HCT116 (cell line): ENCODE results near the gene SORT1.

Experiments
- CBX3 ChIP-seq: IDR thresholded peaks from 2 replicates; pipeline ENCODE4 v1.6.1; 2012; ENCODE audit warnings: low read depth
- CEBPB ChIP-seq: IDR thresholded peaks from 2 replicates; pipeline ENCODE4 v1.6.1; 2012; ENCODE audit warnings: low read depth
- EZH2 ChIP-seq: fragments of 200-600 bp; sonication (generic); IDR thresholded peaks from 2 replicates; pipeline ENCODE4 v1.6.1; 2017; ENCODE audit warnings: antibody characterized with exemption, mixed run types
- POLR2A ChIP-seq: IDR thresholded peaks from 2 replicates; pipeline ENCODE4 v1.7.0; 2011; ENCODE audit warnings: borderline replicate concordance; ENCODE audit not compliant: insufficient read depth, insufficient read length; ENCODE audit errors: extremely low read depth
- POLR2AphosphoS5 ChIP-seq: IDR thresholded peaks from 2 replicates; pipeline ENCODE4 v1.6.1; 2011; ENCODE audit warnings: mild to moderate bottlenecking, low read depth, low read length, moderate library complexity
- SIN3A ChIP-seq: IDR thresholded peaks from 2 replicates; pipeline ENCODE4 v1.6.1; 2012; ENCODE audit warnings: low read depth
- SP1 ChIP-seq: IDR thresholded peaks from 2 replicates; pipeline ENCODE4 v1.6.1; 2012; ENCODE audit warnings: low read depth
- SRF ChIP-seq: IDR thresholded peaks from 2 replicates; pipeline ENCODE4 v1.6.1; 2012; ENCODE audit warnings: low read depth
- TCF7L2 ChIP-seq: IDR thresholded peaks from 2 replicates; pipeline ENCODE4 v1.7.0; 2011; ENCODE audit warnings: borderline replicate concordance, inconsistent platforms; ENCODE audit not compliant: insufficient read depth, insufficient read length; ENCODE audit errors: extremely low read depth
- YY1 ChIP-seq: IDR thresholded peaks from 2 replicates; pipeline ENCODE4 v1.6.1; 2011; ENCODE audit warnings: low read length, low read depth, moderate library complexity, mild to moderate bottlenecking; ENCODE audit not compliant: insufficient replicate concordance; ENCODE audit errors: extremely low read depth
- ZNF274 ChIP-seq: fragments of 200-500 bp; sonication (Bioruptor generic); IDR thresholded peaks from 2 replicates; pipeline ENCODE4 v1.6.1; 2014; ENCODE audit warnings: mild to moderate bottlenecking, low read depth, low read length, inconsistent platforms
- TF ChIP-seq, protein P1 (sequence below), 3 experiments: fragments of 200-600 bp in 1 of 3; sonication (generic) in 1 of 3; IDR thresholded peaks in 2 of 3; conservative IDR thresholded peaks in 1 of 3; 2 replicates each; pipeline ENCODE4 v1.5.1; 2012 to 2017; ENCODE audit warnings: low read depth in 2 of 3, low read length in 2 of 3, antibody characterized with exemption in 1 of 3, borderline replicate concordance in 1 of 3, control low read depth in 1 of 3, mild to moderate bottlenecking in 1 of 3, mixed read lengths in 1 of 3, mixed run types in 1 of 3, moderate library complexity in 1 of 3; ENCODE audit not compliant: insufficient read depth in 1 of 3
- TF ChIP-seq, protein P2 (sequence below): IDR thresholded peaks from 2 replicates; pipeline ENCODE4 v1.6.1; 2012; ENCODE audit warnings: low read depth
- TF ChIP-seq, protein P3 (sequence below): IDR thresholded peaks from 2 replicates; pipeline ENCODE4 v1.6.1; 2012

DNA sequence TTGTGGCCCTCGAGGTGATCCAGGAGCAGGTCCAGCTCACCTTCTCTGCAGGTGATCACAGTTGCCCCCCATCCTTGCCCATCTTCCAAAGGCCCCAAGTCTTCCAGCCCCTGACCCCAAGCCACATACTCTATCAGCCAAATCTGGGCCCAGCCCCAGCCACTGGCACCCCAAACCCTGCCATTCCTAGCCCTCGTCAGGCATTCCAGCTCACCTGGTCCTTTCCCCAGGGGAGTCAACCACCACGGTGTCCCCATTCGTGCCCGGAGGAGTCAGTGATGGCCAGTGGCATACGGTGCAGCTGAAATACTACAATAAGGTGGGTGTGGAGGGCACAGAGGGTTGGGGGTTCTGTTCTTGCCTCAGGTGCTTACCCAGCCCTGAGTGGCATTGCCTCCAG lies 136.1 kb downstream of the SORT1 start:
- TF ChIP-seq, protein P1, sequence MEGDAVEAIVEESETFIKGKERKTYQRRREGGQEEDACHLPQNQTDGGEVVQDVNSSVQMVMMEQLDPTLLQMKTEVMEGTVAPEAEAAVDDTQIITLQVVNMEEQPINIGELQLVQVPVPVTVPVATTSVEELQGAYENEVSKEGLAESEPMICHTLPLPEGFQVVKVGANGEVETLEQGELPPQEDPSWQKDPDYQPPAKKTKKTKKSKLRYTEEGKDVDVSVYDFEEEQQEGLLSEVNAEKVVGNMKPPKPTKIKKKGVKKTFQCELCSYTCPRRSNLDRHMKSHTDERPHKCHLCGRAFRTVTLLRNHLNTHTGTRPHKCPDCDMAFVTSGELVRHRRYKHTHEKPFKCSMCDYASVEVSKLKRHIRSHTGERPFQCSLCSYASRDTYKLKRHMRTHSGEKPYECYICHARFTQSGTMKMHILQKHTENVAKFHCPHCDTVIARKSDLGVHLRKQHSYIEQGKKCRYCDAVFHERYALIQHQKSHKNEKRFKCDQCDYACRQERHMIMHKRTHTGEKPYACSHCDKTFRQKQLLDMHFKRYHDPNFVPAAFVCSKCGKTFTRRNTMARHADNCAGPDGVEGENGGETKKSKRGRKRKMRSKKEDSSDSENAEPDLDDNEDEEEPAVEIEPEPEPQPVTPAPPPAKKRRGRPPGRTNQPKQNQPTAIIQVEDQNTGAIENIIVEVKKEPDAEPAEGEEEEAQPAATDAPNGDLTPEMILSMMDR (IDR thresholded peaks at IDR 0.05 in 2 of 3, conservative IDR thresholded peaks at IDR 0.05 in 1 of 3; ENCODE audit: borderline replicate concordance in 1 of 3, insufficient read depth in 1 of 3, low read depth in 2 of 3, low read length in 2 of 3), result no peak
- no peak for TF ChIP-seq CEBPB
- TF ChIP-seq ZNF274, result no peak
- no peak for TF ChIP-seq POLR2AphosphoS5
- TF ChIP-seq, protein P2, sequence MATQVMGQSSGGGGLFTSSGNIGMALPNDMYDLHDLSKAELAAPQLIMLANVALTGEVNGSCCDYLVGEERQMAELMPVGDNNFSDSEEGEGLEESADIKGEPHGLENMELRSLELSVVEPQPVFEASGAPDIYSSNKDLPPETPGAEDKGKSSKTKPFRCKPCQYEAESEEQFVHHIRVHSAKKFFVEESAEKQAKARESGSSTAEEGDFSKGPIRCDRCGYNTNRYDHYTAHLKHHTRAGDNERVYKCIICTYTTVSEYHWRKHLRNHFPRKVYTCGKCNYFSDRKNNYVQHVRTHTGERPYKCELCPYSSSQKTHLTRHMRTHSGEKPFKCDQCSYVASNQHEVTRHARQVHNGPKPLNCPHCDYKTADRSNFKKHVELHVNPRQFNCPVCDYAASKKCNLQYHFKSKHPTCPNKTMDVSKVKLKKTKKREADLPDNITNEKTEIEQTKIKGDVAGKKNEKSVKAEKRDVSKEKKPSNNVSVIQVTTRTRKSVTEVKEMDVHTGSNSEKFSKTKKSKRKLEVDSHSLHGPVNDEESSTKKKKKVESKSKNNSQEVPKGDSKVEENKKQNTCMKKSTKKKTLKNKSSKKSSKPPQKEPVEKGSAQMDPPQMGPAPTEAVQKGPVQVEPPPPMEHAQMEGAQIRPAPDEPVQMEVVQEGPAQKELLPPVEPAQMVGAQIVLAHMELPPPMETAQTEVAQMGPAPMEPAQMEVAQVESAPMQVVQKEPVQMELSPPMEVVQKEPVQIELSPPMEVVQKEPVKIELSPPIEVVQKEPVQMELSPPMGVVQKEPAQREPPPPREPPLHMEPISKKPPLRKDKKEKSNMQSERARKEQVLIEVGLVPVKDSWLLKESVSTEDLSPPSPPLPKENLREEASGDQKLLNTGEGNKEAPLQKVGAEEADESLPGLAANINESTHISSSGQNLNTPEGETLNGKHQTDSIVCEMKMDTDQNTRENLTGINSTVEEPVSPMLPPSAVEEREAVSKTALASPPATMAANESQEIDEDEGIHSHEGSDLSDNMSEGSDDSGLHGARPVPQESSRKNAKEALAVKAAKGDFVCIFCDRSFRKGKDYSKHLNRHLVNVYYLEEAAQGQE, result no peak
- no peak for TF ChIP-seq SRF
- TF ChIP-seq SP1, result no peak
- TF ChIP-seq SIN3A, result no peak
- TF ChIP-seq POLR2A, result no peak
- no peak for TF ChIP-seq YY1
- TF ChIP-seq EZH2, result no peak
- no peak for TF ChIP-seq TCF7L2
- TF ChIP-seq, protein P3, sequence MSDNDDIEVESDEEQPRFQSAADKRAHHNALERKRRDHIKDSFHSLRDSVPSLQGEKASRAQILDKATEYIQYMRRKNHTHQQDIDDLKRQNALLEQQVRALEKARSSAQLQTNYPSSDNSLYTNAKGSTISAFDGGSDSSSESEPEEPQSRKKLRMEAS, result no peak
- TF ChIP-seq CBX3, result no peak
